ENCODE data around the gene NCOR1.

NCOR1 gene

DNA sequence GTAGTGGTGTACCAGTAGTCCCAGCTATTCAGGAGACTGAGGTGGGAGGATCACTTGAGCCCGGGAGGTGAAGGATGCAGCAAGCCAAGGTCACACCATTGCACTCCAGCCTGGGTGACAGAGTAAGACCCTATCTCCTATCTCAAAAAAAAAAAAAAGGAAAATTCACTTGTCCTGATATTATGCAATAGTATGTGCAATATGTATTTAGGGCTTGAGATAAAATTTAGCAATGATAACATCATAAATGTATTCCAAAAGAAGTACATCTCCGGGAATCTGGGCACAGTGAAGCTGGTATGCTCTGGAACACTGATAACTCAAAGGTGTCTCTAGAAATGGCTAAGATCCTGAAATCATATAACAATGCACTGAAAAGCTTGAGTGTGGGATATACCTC, 74.5 kb downstream of the NCOR1 start:
- H4K20me1 ChIP-seq (ENCODE audit: control insufficient read depth, insufficient read depth, low read depth, low read length) = no peaks in the 10 kb centered on the region
- H3K4me1 ChIP-seq (ENCODE audit: control insufficient read depth, low read length) = no peaks in the 10 kb centered on the region
- H3K27ac ChIP-seq (ENCODE audit: low read depth, low read length) = no peak overlapping the region
- no peaks in the 10 kb centered on the region for H3K27me3 ChIP-seq (ENCODE audit: control insufficient read depth, low read length)
- H3K79me2 ChIP-seq (ENCODE audit: control insufficient read depth, low read length) = no peaks in the 10 kb centered on the region
- TF ChIP-seq CTCF (IDR thresholded peaks at IDR 0.05; ENCODE audit: low read depth, low read length, poor library complexity, severe bottlenecking) (no peak), EZH2phosphoT487 (IDR thresholded peaks at IDR 0.05; ENCODE audit: borderline replicate concordance, low read length) (no peak)
- no peaks in the 10 kb centered on the region for H3F3A ChIP-seq (ENCODE audit: control insufficient read depth, insufficient read depth)
- no peaks in the 10 kb centered on the region for H3K9me2 ChIP-seq (replicated peaks; ENCODE audit: control insufficient read depth, low read length)
- no peak overlapping the region for H3K4me2 ChIP-seq (ENCODE audit: low read length)
- peaks cover 31% of the 10 kb centered on the region for H3K36me3 ChIP-seq (ENCODE audit: control insufficient read depth, low read length)
- no peak overlapping the region for H3K4me3 ChIP-seq (ENCODE audit: low read length)
- no peaks in the 10 kb centered on the region for H3K9me3 ChIP-seq (ENCODE audit: control insufficient read depth, insufficient read depth, low read length)

- H3K79me2 ChIP-seq (ENCODE audit: control insufficient read depth, low read length) = no peaks in the 10 kb centered on the region
- no peak for TF ChIP-seq CTCF (IDR thresholded peaks at IDR 0.05; ENCODE audit: low read depth, low read length, poor library complexity, severe bottlenecking)
- no peak for TF ChIP-seq EZH2phosphoT487 (IDR thresholded peaks at IDR 0.05; ENCODE audit: borderline replicate concordance, low read length)
- H3F3A ChIP-seq (ENCODE audit: control insufficient read depth, insufficient read depth) = no peaks in the 10 kb centered on the region
- peaks cover 31% of the 10 kb centered on the region for H3K36me3 ChIP-seq (ENCODE audit: control insufficient read depth, low read length)
- H3K4me3 ChIP-seq (ENCODE audit: low read length) = no peak overlapping the region
- no peak overlapping the region for H3K27ac ChIP-seq (ENCODE audit: low read depth, low read length)
- H3K4me1 ChIP-seq (ENCODE audit: control insufficient read depth, low read length) = no peaks in the 10 kb centered on the region
- no peaks in the 10 kb centered on the region for H4K20me1 ChIP-seq (ENCODE audit: control insufficient read depth, insufficient read depth, low read depth, low read length)
- H3K4me2 ChIP-seq (ENCODE audit: low read length) = no peak overlapping the region
- no peaks in the 10 kb centered on the region for H3K9me3 ChIP-seq (ENCODE audit: control insufficient read depth, insufficient read depth, low read length)
- no peaks in the 10 kb centered on the region for H3K27me3 ChIP-seq (ENCODE audit: control insufficient read depth, low read length)
- H3K9me2 ChIP-seq (replicated peaks; ENCODE audit: control insufficient read depth, low read length) = no peaks in the 10 kb centered on the region
Measured at GRCh38 chr17:16135461-16135860, 79.9 kb downstream of the NCOR1 start.

GRCh38 chr17:16131593-16131992, 83.7 kb downstream of the NCOR1 start:
- peaks cover 48% of the 10 kb centered on the region for H3K36me3 ChIP-seq (ENCODE audit: control insufficient read depth, low read length)
- H3K79me2 ChIP-seq (ENCODE audit: control insufficient read depth, low read length) = no peaks in the 10 kb centered on the region
- no peaks in the 10 kb centered on the region for H3K27me3 ChIP-seq (ENCODE audit: control insufficient read depth, low read length)
- H3K4me1 ChIP-seq (ENCODE audit: control insufficient read depth, low read length) = no peaks in the 10 kb centered on the region
- H3K4me3 ChIP-seq (ENCODE audit: low read length) = no peak overlapping the region
- TF ChIP-seq CTCF (IDR thresholded peaks at IDR 0.05; ENCODE audit: low read depth, low read length, poor library complexity, severe bottlenecking) = no peak
- H3K9me3 ChIP-seq (ENCODE audit: control insufficient read depth, insufficient read depth, low read length) = no peaks in the 10 kb centered on the region
- H3F3A ChIP-seq (ENCODE audit: control insufficient read depth, insufficient read depth) = peaks cover 4% of the 10 kb centered on the region; the same call in 1 of the 2 replicates
- H3K27ac ChIP-seq (ENCODE audit: low read depth, low read length) = no peak overlapping the region
- no peaks in the 10 kb centered on the region for H3K9me2 ChIP-seq (replicated peaks; ENCODE audit: control insufficient read depth, low read length)
- no peak overlapping the region for H3K4me2 ChIP-seq (ENCODE audit: low read length)
- no peaks in the 10 kb centered on the region for H4K20me1 ChIP-seq (ENCODE audit: control insufficient read depth, insufficient read depth, low read depth, low read length)
